Measurements from ENCODE around the gene CEP112.

- TF ChIP-seq CTCF (IDR thresholded peaks at IDR 0.05) (no peak), POLR2A (IDR thresholded peaks at IDR 0.05) (no peak)
Observed at GRCh38 chr17:66126231-66126630, 65.7 kb downstream of the CEP112 start.

Data from testis (tissue), 2 donors.